HG03460 (cell line): ENCODE data around the gene ZNF423.
A peak's percentile ranks its signal among the peaks of the same experiment; 100 is the strongest.

ENCODE experiments used
- ATAC-seq: cut with Tn5 transposase; IDR thresholded peaks from one replicate; pipeline ENCODE4 v1.9.1; 2021; ENCODE audit not compliant: unreplicated experiment

The ZNF423 gene

GRCh38 chr16:49454426-49455180, 401.3 kb downstream of the ZNF423 start:
- no peak for ATAC-seq

- ATAC-seq = no peak
Observed at GRCh38 chr16:49453983-49454382, 401.9 kb downstream of the ZNF423 start.

GRCh38 chr16:49453021-49453420, 402.9 kb downstream of the ZNF423 start:
- ATAC-seq = no peak

- no peak for ATAC-seq
Observed at GRCh38 chr16:49452578-49452977, 403.3 kb downstream of the ZNF423 start.

- no peak for ATAC-seq
Observed at GRCh38 chr16:49452108-49452507, 403.8 kb downstream of the ZNF423 start.

- ATAC-seq = no peak
Observed at GRCh38 chr16:49446805-49447204, 409.1 kb downstream of the ZNF423 start.

- no peak for ATAC-seq
Observed at GRCh38 chr16:49443576-49443975, 412.3 kb downstream of the ZNF423 start.

GRCh38 chr16:49442805-49443204, 413.1 kb downstream of the ZNF423 start:
- no peak for ATAC-seq

- ATAC-seq = peak; percentile 95
Observed at GRCh38 chr16:49441366-49441780, 414.5 kb downstream of the ZNF423 start.

- no peak for ATAC-seq
Observed at GRCh38 chr16:49440156-49441065, 415.5 kb downstream of the ZNF423 start.

GRCh38 chr16:49439676-49440075, 416.2 kb downstream of the ZNF423 start:
- no peak for ATAC-seq

- no peak for ATAC-seq
Observed at GRCh38 chr16:49439050-49439449, 416.9 kb downstream of the ZNF423 start.
